Mucosa of descending colon (tissue), 3 donors: ENCODE data around the gene CRACR2A. TPM values are rescaled to one million over a fixed set of nuclear protein-coding genes. Genes with fewer than 3 reads are reported as not detected.

Source experiments
- ATAC-seq: fragments of 200-7000 bp; cut with Tn5 transposase; one replicate; pipeline ENCODE4 v1.9.1; 2020; ENCODE audit warnings: mild to moderate bottlenecking, moderate library complexity
- DNase-seq, 3 donors: peaks; one replicate each; pipeline ENCODE4 v3.0.0-alpha.2; 2020
- H3K36me3 ChIP-seq: fragments of 200-600 bp; one replicate; pipeline ENCODE4 v1.8.0; 2021; ENCODE audit warnings: low read depth, mild to moderate bottlenecking
- H3K4me1 ChIP-seq: fragments of 200-600 bp; one replicate; pipeline ENCODE4 v1.8.0; 2021; ENCODE audit warnings: low read depth, mild to moderate bottlenecking
- H3K4me3 ChIP-seq: fragments of 200-600 bp; one replicate; pipeline ENCODE4 v1.8.0; 2021; ENCODE audit warnings: mild to moderate bottlenecking
- H3K9me3 ChIP-seq: fragments of 200-600 bp; one replicate; pipeline ENCODE4 v1.8.0; 2021; ENCODE audit warnings: mild to moderate bottlenecking
- CTCF ChIP-seq: fragments of 200-600 bp; IDR thresholded peaks from one replicate; pipeline ENCODE4 v1.8.0; 2022; ENCODE audit warnings: antibody characterized with exemption, mild to moderate bottlenecking
- intact Hi-C, 2 donors: fragments of 100-400 bp; cut with DNase I in 1 of 2; cut with micrococcal nuclease in 1 of 2; formaldehyde crosslinking; loops; one replicate each; pipeline versions ENCODE4 v1.11.0 to v1.11.1; 2022; cut with DNase I, micrococcal nuclease
- total RNA-seq, 3 donors: library from RNA; stranded (reverse); fragmentation: NEBNext Ultra II Directional in 2 of 3; extraction: Animal tissue kit (Norgen Biotek cat#: 25700) in 2 of 3; gene quantifications; one replicate each; pipeline versions ENCODE4 v1.2.1 to v1.2.4, GENCODE V29; 2021 to 2023
- donor health status: DM: no; HTN: no; CAD: no; lungs with moderate emphysema.
- donor health status: DM: no; HTN: no; CAD: no.
- donor health status: DM: no; HTN: yes; CAD: no.

The CRACR2A gene
- total RNA-seq, 3 donors from 2014 or later, result 26.9 to 72.5 (median 69.7) TPM

GRCh38 chr12:3596703-3597415, 156.1 kb downstream of the CRACR2A start:
- no peak overlapping the region for H3K4me3 ChIP-seq
- ATAC-seq (no peak), DNase-seq (no peak)
- no peaks in the 10 kb centered on the region for H3K4me1 ChIP-seq
- intact Hi-C loops, result no loop called here
- no peaks in the 10 kb centered on the region for H3K36me3 ChIP-seq
- H3K9me3 ChIP-seq, result no peaks in the 10 kb centered on the region
- TF ChIP-seq CTCF, result no peak

GRCh38 chr12:3595721-3596120, 157.2 kb downstream of the CRACR2A start:
- ATAC-seq (no peak), DNase-seq (no peak)
- no peaks in the 10 kb centered on the region for H3K4me1 ChIP-seq
- intact Hi-C loops, result no loop called here
- H3K36me3 ChIP-seq, result no peaks in the 10 kb centered on the region
- TF ChIP-seq CTCF, result no peak
- H3K4me3 ChIP-seq, result no peak overlapping the region
- H3K9me3 ChIP-seq, result no peaks in the 10 kb centered on the region

- Histone ChIP-seq H3K36me3 (no peaks in the 10 kb centered on the region), H3K9me3 (no peaks in the 10 kb centered on the region), H3K4me1 (no peaks in the 10 kb centered on the region), H3K4me3 (no peak overlapping the region)
- DNase-seq (no peak), ATAC-seq (no peak)
- intact Hi-C loops, result no loop called here
- TF ChIP-seq CTCF, result no peak
Measured at GRCh38 chr12:3594966-3595365, 157.9 kb downstream of the CRACR2A start.

- Histone ChIP-seq H3K4me1 (no peaks in the 10 kb centered on the region), H3K9me3 (no peaks in the 10 kb centered on the region), H3K36me3 (no peaks in the 10 kb centered on the region), H3K4me3 (no peak overlapping the region)
- DNase-seq, result no peak
- no peak for TF ChIP-seq CTCF
- ATAC-seq, result no peak
- intact Hi-C loops, result no loop called here
Measured at GRCh38 chr12:3593906-3594483, 158.9 kb downstream of the CRACR2A start.

GRCh38 chr12:3592856-3593625, 159.9 kb downstream of the CRACR2A start:
- ATAC-seq, result no peak
- H3K36me3 ChIP-seq, result no peaks in the 10 kb centered on the region
- no peaks in the 10 kb centered on the region for H3K9me3 ChIP-seq
- intact Hi-C loops, result no loop called here
- H3K4me3 ChIP-seq, result no peak overlapping the region
- no peak for DNase-seq
- H3K4me1 ChIP-seq, result no peaks in the 10 kb centered on the region
- no peak for TF ChIP-seq CTCF
